Loucy (cell line): Measurements from ENCODE around the gene TC2N.

Source experiments
- EZH2phosphoT487 ChIP-seq: fragments of 200-600 bp; IDR thresholded peaks from 2 replicates; pipeline ENCODE4 v1.6.1; 2018; ENCODE audit warnings: antibody characterized with exemption, mild to moderate bottlenecking, moderate library complexity, borderline replicate concordance
- TF ChIP-seq, protein P1 (sequence below): fragments of 200-600 bp; sonication (generic); conservative IDR thresholded peaks from 2 replicates; pipeline ENCODE4 v1.5.1; 2014; ENCODE audit warnings: mild to moderate bottlenecking, antibody characterized with exemption, low read length

DNA sequence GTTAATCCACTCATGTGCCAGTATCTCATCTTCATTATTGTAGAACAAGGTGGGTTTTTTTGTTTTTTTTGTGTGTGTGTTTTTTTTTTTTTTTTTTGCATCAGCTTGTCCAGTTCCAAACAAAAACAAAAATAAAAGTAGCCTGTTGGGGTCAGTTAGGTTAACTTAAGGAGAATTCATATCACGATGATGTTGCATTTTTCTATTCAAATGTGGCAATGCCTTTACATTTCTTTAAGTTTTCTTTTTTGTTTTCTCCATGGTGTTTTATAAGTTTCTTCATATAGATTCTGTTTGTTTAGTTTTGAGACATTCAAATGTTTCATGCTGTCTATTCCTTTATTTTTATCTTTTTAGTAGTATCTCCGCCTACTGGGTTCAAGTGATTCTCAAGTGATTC, 119.3 kb downstream of the TC2N start:
- no peak for TF ChIP-seq EZH2phosphoT487
- TF ChIP-seq, protein P1, sequence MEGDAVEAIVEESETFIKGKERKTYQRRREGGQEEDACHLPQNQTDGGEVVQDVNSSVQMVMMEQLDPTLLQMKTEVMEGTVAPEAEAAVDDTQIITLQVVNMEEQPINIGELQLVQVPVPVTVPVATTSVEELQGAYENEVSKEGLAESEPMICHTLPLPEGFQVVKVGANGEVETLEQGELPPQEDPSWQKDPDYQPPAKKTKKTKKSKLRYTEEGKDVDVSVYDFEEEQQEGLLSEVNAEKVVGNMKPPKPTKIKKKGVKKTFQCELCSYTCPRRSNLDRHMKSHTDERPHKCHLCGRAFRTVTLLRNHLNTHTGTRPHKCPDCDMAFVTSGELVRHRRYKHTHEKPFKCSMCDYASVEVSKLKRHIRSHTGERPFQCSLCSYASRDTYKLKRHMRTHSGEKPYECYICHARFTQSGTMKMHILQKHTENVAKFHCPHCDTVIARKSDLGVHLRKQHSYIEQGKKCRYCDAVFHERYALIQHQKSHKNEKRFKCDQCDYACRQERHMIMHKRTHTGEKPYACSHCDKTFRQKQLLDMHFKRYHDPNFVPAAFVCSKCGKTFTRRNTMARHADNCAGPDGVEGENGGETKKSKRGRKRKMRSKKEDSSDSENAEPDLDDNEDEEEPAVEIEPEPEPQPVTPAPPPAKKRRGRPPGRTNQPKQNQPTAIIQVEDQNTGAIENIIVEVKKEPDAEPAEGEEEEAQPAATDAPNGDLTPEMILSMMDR = no peak
